K562 (cell line): ENCODE results near the gene ATP13A2. TPM values are rescaled to one million over a fixed set of nuclear protein-coding genes. Genes with fewer than 3 reads are reported as not detected.

Source experiments
- ATAC-seq: fragments of 200-7000 bp; cut with Tn5 transposase; 3 replicates; pipeline ENCODE4 v1.9.1; 2020; ENCODE audit warnings: moderate library complexity
- BruUV-seq: library from RNA; stranded (reverse); fragments of 400-500 nt; replicated peaks from 2 replicates; lab custom pipeline; 2021; lab: Mats Ljungman, UMichigan
- CTCF ChIA-PET: fragments of 300-600 bp; formaldehyde crosslinking; extraction: SDS; loops from one replicate; lab custom pipeline; 2021; ENCODE audit warnings: low intra/inter-chr PET ratio; lab: Yijun Ruan, JAX
- POLR2A ChIA-PET: fragments of 300-600, 350-650 bp; sonication (Branson Sonifier 250); formaldehyde crosslinking; extraction: SDS; loops from one replicate; lab custom pipeline; 2021; ENCODE audit warnings: antibody characterized with exemption, inconsistent platforms; lab: Yijun Ruan, JAX
- DNase-seq, 4 experiments: peaks; one replicate each; pipeline versions ENCODE4 v3.0.0 to v3.0.0-alpha.2; 2011 to 2018; ENCODE audit warnings: low spot score in 3 of 4, mixed read lengths in 3 of 4; ENCODE audit errors: extremely low read depth in 1 of 4
- FAIRE-seq: peaks from 2 replicates; lab custom pipeline; 2011; peaks lifted over from hg19 to GRCh38; lab: Jason Lieb, UNC
- H2AFZ ChIP-seq: 2 replicates; pipeline ENCODE4 v1.6.0; 2011; ENCODE audit warnings: low read depth, low read length, control low read depth, inconsistent platforms
- H3K27ac ChIP-seq: fragments of 200-600 bp; 3 replicates; pipeline ENCODE4 v1.8.0; 2011; ENCODE audit warnings: low read depth, mild to moderate bottlenecking, control low read depth, inconsistent platforms, low read length, moderate library complexity, mixed read lengths; ENCODE audit errors: extremely low read depth
- H3K27me3 ChIP-seq, 2 experiments: fragments of 300-600 bp in 1 of 2; 2 replicates in 1 of 2; 3 replicates in 1 of 2; pipeline versions ENCODE4 v1.6.0 to v1.8.0; 2011; ENCODE audit warnings: inconsistent platforms in 2 of 2, low read length in 2 of 2, mild to moderate bottlenecking in 1 of 2, mixed read lengths in 1 of 2, moderate library complexity in 1 of 2; ENCODE audit not compliant: control insufficient read depth in 2 of 2, insufficient read depth in 2 of 2
- H3K36me3 ChIP-seq: fragments of 300-600 bp; 3 replicates; pipeline ENCODE4 v1.8.0; 2011; ENCODE audit warnings: mild to moderate bottlenecking, low read length, inconsistent platforms; ENCODE audit not compliant: control insufficient read depth, insufficient read depth
- H3K4me1 ChIP-seq, 2 experiments: fragments of 200-600 bp in 1 of 2; replicated peaks in 1 of 2; 2 replicates in 1 of 2; 3 replicates in 1 of 2; pipeline versions ENCODE4 v1.5.1 to v1.8.0; 2011; ENCODE audit warnings: inconsistent platforms in 2 of 2, low read length in 2 of 2, mild to moderate bottlenecking in 1 of 2, mixed read lengths in 1 of 2, moderate library complexity in 1 of 2; ENCODE audit not compliant: control insufficient read depth in 2 of 2, insufficient read depth in 2 of 2
- H3K4me2 ChIP-seq: 2 replicates; pipeline ENCODE4 v1.6.1; 2011; ENCODE audit warnings: low read length, control low read depth, inconsistent platforms, mixed read lengths; ENCODE audit not compliant: insufficient read depth
- H3K4me3 ChIP-seq: fragments of 200-600 bp; sonication (generic), shearing (Covaris generic); 2 replicates; pipeline ENCODE4 v1.5.1; 2016; ENCODE audit warnings: control low read depth, inconsistent platforms
- H3K79me2 ChIP-seq: fragments of 200-600 bp; 3 replicates; pipeline ENCODE4 v1.8.0; 2011; ENCODE audit warnings: low read length, inconsistent platforms; ENCODE audit not compliant: control insufficient read depth, insufficient read depth
- H3K9ac ChIP-seq, 2 experiments: 2 replicates each; pipeline versions ENCODE4 v1.6.0 to v1.6.1; 2011; ENCODE audit warnings: low read depth in 2 of 2, low read length in 2 of 2, control low read depth in 1 of 2, inconsistent platforms in 1 of 2, mild to moderate bottlenecking in 1 of 2, mixed read lengths in 1 of 2; ENCODE audit not compliant: insufficient read depth in 1 of 2
- H3K9me1 ChIP-seq: one replicate; pipeline ENCODE4 v1.6.0; 2011; ENCODE audit warnings: inconsistent platforms, mild to moderate bottlenecking, low read length, moderate library complexity; ENCODE audit not compliant: control insufficient read depth, insufficient read depth
- H3K9me3 ChIP-seq: replicated peaks from 2 replicates; pipeline ENCODE4 v1.5.1; 2011; ENCODE audit warnings: low read depth, low read length, inconsistent platforms; ENCODE audit not compliant: control insufficient read depth, insufficient read depth
- H4K20me1 ChIP-seq: replicated peaks from 2 replicates; pipeline ENCODE4 v1.6.1; 2011; ENCODE audit warnings: low read length, inconsistent platforms, mixed read lengths; ENCODE audit not compliant: control insufficient read depth, insufficient read depth
- ADNP ChIP-seq: fragments of 200-800 bp; sonication (Bioruptor generic); IDR thresholded peaks from 2 replicates; pipeline ENCODE4 v1.6.1; 2016; ENCODE audit warnings: missing genetic modification characterization, missing compliant biosample characterization
- CBFA2T2 ChIP-seq: fragments of 450-650 bp; conservative IDR thresholded peaks from 2 replicates; pipeline ENCODE4 v1.6.1; 2017; ENCODE audit warnings: mild to moderate bottlenecking
- CHD1 ChIP-seq: fragments of 200-600 bp; sonication (generic); IDR thresholded peaks from one replicate; pipeline ENCODE4 v1.6.1; 2012; ENCODE audit warnings: mild to moderate bottlenecking, moderate library complexity, low read length, inconsistent platforms
- ELK3 ChIP-seq: fragments of 450-650 bp; formaldehyde crosslinking; IDR thresholded peaks from 2 replicates; pipeline ENCODE4 v1.4.0; 2020; ENCODE audit warnings: mild to moderate bottlenecking
- HNRNPK ChIP-seq: fragments of 200-400 bp; formaldehyde crosslinking; IDR thresholded peaks from one replicate; pipeline ENCODE4 v1.6.1; 2018; ENCODE audit warnings: mild to moderate bottlenecking, low read depth, low read length; ENCODE audit not compliant: poor library complexity, severe bottlenecking
- RFX5 ChIP-seq: IDR thresholded peaks from 2 replicates; pipeline ENCODE4 v1.6.1; 2011; ENCODE audit warnings: low read depth, mild to moderate bottlenecking, improper control_type of control experiment, low read length
- WGBS: fragments of 100-300 bp; shearing (Covaris generic); methylation state at CpG from one replicate; pipeline ENCODE4 v1.1.6; 2016; ENCODE audit warnings: low coverage, mixed read lengths; ENCODE audit not compliant: insufficient coverage; ENCODE audit errors: missing lambda C conversion rate; 5-methylcytosine and 5-hydroxymethylcytosine counted together
- in situ Hi-C: fragments of 300-500 bp; cut with MboI; formaldehyde crosslinking; loops from 4 replicates; pipeline ENCODE4 v1.15.0; 2018; ENCODE audit warnings: inconsistent platforms, mixed read lengths
- intact Hi-C: fragments of 100-400 bp; cut with micrococcal nuclease; formaldehyde crosslinking; loops from 2 replicates; pipeline ENCODE4 v1.14.2; 2022
- polyA plus RNA-seq, 8 experiments: library from polyadenylated mRNA; depleted of rRNA in 4 of 8; stranded (reverse) in 5 of 8; unstranded in 3 of 8; fragments of >200 nt; fragmentation: Nextera tagmentation in 2 of 8; fragmentation: Illumina TruSeq in 1 of 8; extraction: Ambion mirVana in 2 of 8; extraction: Trizol in 1 of 8; gene quantifications; 2 replicates each; pipeline versions ENCODE4 v1.2.1 to v1.2.3, GENCODE V29; 2011 to 2014; ENCODE audit warnings: inconsistent platforms in 1 of 8, missing spikeins in 1 of 8
- total RNA-seq, 7 experiments: library from RNA; depleted of rRNA in 6 of 7; stranded (reverse); fragments of >200 nt in 6 of 7; fragmentation: Illumina TruSeq in 2 of 7; extraction: Trizol in 2 of 7; gene quantifications; 2 replicates each; pipeline versions ENCODE4 v1.2.1 to v1.2.3, GENCODE V29; 2011 to 2021; ENCODE audit warnings: low replicate concordance in 1 of 7

The ATP13A2 gene
- total and polyA plus RNA-seq, 9 of the 15 experiments (the other 6 are each of a cell fraction or from before 2014, with no cell fraction given): 0.36 to 56.3 (median 16.3) TPM

DNA sequence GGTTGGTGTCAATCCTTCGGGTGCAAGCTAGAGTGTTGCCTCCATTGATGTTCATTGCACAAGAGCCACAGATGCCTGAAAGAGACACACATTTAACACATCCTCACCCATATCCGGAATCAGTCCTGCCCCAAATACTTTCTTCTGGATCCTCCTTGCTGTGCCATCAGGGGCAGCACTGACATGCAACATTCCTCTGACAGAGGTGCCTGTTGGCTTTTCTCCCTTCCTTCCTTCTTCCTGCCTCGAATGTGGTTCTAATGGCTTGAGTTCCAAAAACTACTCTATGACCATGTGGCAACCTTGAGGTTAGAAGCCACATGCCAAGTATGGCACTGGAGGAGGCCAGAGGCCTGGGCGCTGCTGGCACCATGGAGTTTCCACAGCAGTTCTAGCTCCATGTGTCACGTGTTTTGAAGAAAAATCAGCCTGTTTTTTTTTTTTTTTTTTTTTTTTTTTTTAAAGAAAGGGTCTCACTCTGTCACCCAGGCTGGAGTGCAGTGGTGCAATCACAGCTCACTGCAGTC is 17.0 kb upstream of the ATP13A2 start (continued):
- no peak for TF ChIP-seq CHD1
- TF ChIP-seq HNRNPK: no peak
- TF ChIP-seq, all 486 proteins: peak for 0

DNA sequence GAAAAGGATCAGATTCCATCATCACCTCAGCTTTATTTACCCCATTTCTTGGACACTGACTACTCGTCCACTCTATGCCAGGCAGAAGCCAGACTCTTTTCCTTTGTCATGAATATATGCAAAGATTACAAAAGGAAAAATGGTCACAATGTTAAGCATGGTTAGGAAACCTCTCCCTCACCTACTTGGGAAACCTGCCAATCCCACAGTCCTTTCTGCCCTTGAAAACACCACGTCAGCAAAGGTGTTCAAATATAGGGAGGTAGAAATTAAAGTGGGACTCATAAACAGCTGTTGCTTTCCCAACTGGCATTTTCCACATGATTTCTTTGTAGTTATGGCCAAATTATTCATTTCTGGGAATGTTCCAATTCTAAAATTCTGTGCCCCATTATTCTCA is 16.2 kb upstream of the ATP13A2 start:
- H3K4me3 ChIP-seq: no peak overlapping the region
- H3K4me2 ChIP-seq: no peak overlapping the region
- peaks cover 94% of the 10 kb centered on the region for H3K36me3 ChIP-seq
- ChIA-PET POLR2A (interaction anchor here (0.5 to 2.3 kb wide), 5 partner anchors 9 to 165 kb away, joined by 3 to 9 read pairs (median 4); no protein-coding TSS in a partner anchor), CTCF (no interaction called here)
- intact Hi-C loops (no loop called here), in situ Hi-C loops (loop anchor here (25.0 kb wide), 1 partner anchor 441 kb away; no protein-coding TSS in a partner anchor)
- BruUV-seq: no TSS peak
- H3K27ac ChIP-seq: no peak overlapping the region
- no peaks in the 10 kb centered on the region for H4K20me1 ChIP-seq
- H3K79me2 ChIP-seq: no peaks in the 10 kb centered on the region
- H3K9ac ChIP-seq: no peak overlapping the region
- TF ChIP-seq RFX5 (no peak), ADNP (tag) (no peak), ELK3 (no peak), CBFA2T2 (no peak)
- no peaks in the 10 kb centered on the region for H3K27me3 ChIP-seq
- H3K9me3 ChIP-seq: no peaks in the 10 kb centered on the region
- H2AFZ ChIP-seq: no peak overlapping the region
- ATAC-seq (no peak), FAIRE-seq (no peak), DNase-seq (no peak)
- 57% methylated on average over 2 of the region's 2 CpGs for WGBS
- no peaks in the 10 kb centered on the region for H3K4me1 ChIP-seq
- H3K9me1 ChIP-seq: no peaks in the 10 kb centered on the region
